Regular cardiac myocyte (primary cell): ENCODE measurements around the gene CCDC142. TPM values are rescaled to one million over a fixed set of nuclear protein-coding genes. Genes with fewer than 3 reads are reported as not detected.

Experiments used
- total RNA-seq: library from RNA; depleted of rRNA; stranded (reverse); fragments of >200 nt; gene quantifications from 2 replicates; pipeline ENCODE4 v1.2.3, GENCODE V29; 2014

The CCDC142 gene
- total RNA-seq, 1 donor from 2014 or later = 22.3 TPM

Other genes starting within 250 kb of the CCDC142 start
- under 0.01 TPM in 1 of 2 replicates, not detected in the other for gene SLC4A5, start 139.6 kb downstream of the CCDC142 start, total RNA-seq
- 202 and 203 TPM in 2 replicates for gene DCTN1, start 102.7 kb downstream of the CCDC142 start, total RNA-seq
- 0.58 and 1.1 TPM in 2 replicates for gene C2orf81, start 61.4 kb downstream of the CCDC142 start, total RNA-seq
- gene WDR54, start 61.3 kb downstream of the CCDC142 start, total RNA-seq = 38.6 and 76.1 TPM in 2 replicates
- gene RTKN, start 41.1 kb downstream of the CCDC142 start, total RNA-seq = 10.2 and 13.5 TPM in 2 replicates
- gene INO80B, start 27.9 kb downstream of the CCDC142 start, total RNA-seq = 7.1 and 16.3 TPM in 2 replicates
- gene WBP1, start 24.6 kb downstream of the CCDC142 start, total RNA-seq = 39.1 and 58.9 TPM in 2 replicates
- gene MOGS, start 17.6 kb downstream of the CCDC142 start, total RNA-seq = 65.7 and 82.4 TPM in 2 replicates
- gene MRPL53, start 10.3 kb downstream of the CCDC142 start, total RNA-seq = 37.5 and 47.0 TPM in 2 replicates
- 10.7 and 14.6 TPM in 2 replicates for gene TTC31, start 83 bp upstream of the CCDC142 start, total RNA-seq
- 2.1 and 2.8 TPM in 2 replicates for gene LBX2, start 16.6 kb upstream of the CCDC142 start, total RNA-seq
- 20.3 and 25.9 TPM in 2 replicates for gene PCGF1, start 24.7 kb upstream of the CCDC142 start, total RNA-seq
- gene TLX2, start 31.5 kb upstream of the CCDC142 start, total RNA-seq = under 0.01 TPM in 1 of 2 replicates, not detected in the other
- gene DQX1, start 43.2 kb upstream of the CCDC142 start, total RNA-seq = not detected in 2 replicates
- gene AUP1, start 46.7 kb upstream of the CCDC142 start, total RNA-seq = 104 and 110 TPM in 2 replicates
- gene HTRA2, start 46.9 kb upstream of the CCDC142 start, total RNA-seq = 44.8 and 51.2 TPM in 2 replicates
- 147 and 384 TPM in 2 replicates for gene LOXL3, start 70.9 kb upstream of the CCDC142 start, total RNA-seq
- 74.6 and 108 TPM in 2 replicates for gene DOK1, start 71.7 kb upstream of the CCDC142 start, total RNA-seq
- gene M1AP, start 165.3 kb upstream of the CCDC142 start, total RNA-seq = under 0.01 and 0.19 TPM in 2 replicates
- 8.1 and 12.4 TPM in 2 replicates for gene SEMA4F, start 171.2 kb upstream of the CCDC142 start, total RNA-seq